GM21786 (cell line): ENCODE measurements around the gene FAM210A.
"Not testable (repeated sequence)": the region's sequence is repeated elsewhere in the genome, so short reads cannot be mapped to it uniquely, and the experiment has no call there.

Source experiments
- ATAC-seq: cut with Tn5 transposase; IDR thresholded peaks from one replicate; pipeline ENCODE4 v1.9.1; 2021; ENCODE audit not compliant: unreplicated experiment

FAM210A gene

GRCh38 chr18:13726232-13726971, at the start of gene FAM210A, which contains the start of gene RNMT:
FAM210A (minus strand) TSS chr18:13726558; CDS start chr18:13682077, 44,481 bp downstream.
RNMT (plus strand) TSS chr18:13726673; CDS start chr18:13731518, 4,845 bp downstream.
- peak; percentile 90 for ATAC-seq

DNA sequence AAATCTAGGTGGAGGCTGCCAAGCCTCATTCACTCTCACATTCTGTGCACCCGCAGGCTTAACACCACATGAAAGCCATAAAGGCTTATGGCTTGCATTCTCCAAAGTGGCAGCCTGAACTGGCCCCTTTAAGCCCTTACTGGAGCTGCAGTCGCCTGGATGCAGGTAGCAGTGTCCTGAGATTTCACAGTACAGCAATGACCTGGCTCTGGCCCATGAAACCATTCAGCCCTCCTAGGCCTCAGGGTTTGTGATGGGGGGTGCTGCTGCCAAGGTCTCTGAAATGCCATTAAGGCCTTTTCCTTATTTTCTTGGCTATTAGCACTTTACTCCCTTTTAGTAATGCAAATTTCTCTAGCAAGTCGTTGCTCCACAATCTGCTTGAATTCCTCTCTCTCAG, 48.7 kb upstream of the FAM210A start:
- ATAC-seq, result no peak

DNA sequence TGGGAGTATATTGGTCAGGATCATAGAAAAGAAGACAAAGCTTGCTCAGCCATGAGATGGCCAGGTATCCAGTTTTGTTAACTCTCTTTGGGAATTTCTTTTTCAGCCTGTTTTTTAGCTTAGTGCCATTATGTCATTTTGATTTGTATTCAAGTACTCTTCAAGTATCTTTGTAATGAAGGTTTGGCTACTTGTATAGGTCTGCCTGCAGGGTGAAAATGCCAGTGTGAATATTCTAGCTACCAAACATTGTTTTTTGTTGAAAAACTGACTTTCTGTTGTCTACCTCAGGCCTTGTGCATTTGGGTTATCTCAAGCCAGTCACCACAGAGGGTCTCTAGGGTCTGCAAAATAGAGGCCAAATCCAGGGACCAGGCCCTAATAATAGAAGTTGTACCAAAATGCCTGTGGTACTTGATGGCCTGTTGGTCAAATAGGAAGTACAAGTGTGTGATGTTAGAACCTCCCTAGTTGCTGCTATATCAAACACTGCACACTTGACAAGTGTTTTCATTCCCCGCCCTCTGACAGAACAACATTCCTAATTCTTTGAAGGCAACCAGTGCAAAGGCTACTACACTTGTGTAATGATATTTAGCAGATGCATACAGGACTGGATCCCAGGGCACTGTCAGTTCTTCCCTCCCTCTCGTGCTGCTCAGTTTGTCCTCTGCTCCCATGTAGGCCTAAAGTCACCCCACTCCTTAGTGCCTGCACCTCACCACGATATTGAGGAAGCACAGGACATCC, 36.5 kb upstream of the FAM210A start:
- ATAC-seq, result no peak

DNA sequence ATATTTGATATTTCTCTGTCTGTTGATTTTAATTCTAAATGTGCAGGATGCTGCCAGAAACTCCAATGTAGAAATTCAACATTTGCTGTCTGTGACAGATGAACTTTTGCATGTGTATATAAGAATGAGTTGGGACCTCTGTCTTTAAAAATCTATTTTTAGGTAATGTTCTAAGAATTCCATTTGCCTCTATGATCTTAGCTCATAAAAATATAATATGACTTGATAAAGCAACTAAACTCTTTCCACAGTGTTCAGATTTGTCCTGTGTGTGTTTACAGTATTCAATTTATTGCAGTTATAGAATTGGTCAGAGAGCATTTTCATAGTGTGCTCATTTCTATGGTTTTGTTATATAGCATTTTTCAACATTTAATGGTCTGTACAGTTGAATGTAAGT, 33.7 kb upstream of the FAM210A start:
- ATAC-seq, result no peak

GRCh38 chr18:13758622-13759021, 32.3 kb upstream of the FAM210A start:
- ATAC-seq, result no peak

DNA sequence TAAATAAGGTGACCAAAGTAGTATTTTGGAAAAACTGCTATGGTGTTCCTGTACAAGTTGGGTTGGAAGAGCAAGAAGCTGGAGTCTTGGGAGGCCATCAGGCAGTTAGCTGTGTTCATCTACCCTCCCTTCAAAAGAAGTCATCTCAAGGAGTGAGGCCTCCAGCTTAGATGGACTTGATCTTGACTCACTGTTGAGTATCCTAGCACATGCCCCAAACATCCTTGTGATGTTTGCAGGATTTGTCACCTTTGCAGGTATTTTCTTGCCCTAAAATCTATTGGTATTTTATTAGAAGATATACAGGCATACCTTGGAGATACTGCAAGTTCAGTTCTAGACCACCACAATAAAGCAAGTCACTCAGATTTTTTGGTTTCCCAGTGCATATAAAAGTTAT, 30.3 kb upstream of the FAM210A start:
- no peak for ATAC-seq

GRCh38 chr18:13756261-13756660, 29.9 kb upstream of the FAM210A start:
- no peak for ATAC-seq

DNA sequence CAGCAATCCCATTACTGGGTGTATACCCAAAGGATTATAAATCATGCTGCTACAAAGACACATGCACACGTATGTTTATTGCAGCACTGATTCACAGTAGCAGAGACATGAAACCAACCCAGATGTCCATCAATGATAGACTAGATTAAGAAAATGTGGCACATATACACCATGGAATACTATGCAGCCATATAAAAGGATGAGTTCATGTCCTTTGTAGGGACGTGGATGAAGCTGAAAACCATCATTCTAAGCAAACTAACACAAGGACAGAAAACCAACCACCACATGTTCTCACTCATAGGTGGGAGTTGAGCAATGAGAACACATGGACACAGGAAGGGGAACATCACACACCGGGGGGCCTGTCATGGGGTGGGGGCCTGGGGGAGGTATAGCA, 25.2 kb upstream of the FAM210A start:
- not testable (repeated sequence) for ATAC-seq

GRCh38 chr18:13746633-13747032, 20.3 kb upstream of the FAM210A start:
- no peak for ATAC-seq

DNA sequence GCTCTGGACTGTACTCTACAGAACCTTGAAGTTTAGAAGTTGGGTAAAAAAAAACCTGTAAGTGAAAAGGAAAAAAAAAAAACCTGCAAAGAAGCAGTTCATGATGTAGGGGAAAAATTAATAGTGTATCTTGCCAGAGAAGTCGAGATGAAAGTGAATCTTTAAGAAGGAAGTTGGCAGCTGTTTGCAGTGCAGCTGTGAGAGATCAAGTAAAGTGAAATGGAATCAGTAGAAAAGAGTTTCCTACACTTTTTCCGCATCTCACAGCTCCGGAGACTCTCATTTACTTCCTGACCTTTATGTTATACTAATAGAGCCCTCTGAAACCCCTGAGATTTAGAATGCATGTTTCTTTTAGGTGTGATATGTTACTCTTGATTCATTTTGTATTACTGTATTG, 19.3 kb upstream of the FAM210A start:
- ATAC-seq, result no peak

DNA sequence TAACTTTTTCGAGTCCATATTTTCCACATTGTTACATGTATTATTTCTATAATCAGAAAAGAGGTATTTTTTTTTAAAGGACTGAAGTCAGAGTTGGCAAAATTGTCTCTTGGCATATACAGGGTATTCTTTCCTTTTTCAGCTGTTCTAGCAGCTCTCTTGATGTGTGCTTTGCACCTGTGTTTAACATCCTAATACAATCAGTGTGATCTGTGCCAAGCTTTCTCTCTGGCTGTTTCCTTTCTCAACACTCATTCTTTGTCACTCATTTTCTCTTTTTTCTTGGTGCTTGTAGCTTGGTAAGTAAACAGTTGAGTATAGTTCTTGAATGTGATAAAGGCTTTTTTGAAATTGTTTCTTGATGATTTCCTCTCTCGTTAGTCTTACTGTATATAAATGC, 9.3 kb upstream of the FAM210A start:
- ATAC-seq, result no peak

DNA sequence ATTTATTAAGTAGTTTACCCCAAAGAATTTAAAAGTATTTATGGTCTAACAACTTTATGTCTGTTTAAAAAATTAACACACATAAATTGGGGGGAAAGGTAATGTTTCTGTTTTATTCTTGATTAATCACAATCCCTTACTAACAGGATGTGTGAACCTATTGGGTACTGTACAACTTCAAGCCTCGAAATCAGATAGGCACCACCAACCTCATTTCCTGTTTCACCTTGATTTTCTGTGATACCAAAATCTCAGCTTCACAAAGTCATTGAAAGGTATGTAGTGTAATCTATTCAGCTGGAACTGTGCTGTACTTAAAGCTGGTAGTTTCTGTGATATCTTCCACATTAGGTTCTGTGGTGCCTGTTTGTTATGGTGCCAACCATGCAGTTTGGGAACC, 4.1 kb upstream of the FAM210A start:
- ATAC-seq, result no peak

- ATAC-seq, result peak; percentile 8
These were observed 594 bp upstream of the FAM210A start for GRCh38 chr18:13726972-13727331.

- no peak for ATAC-seq
These were observed 659 bp downstream of the FAM210A start for GRCh38 chr18:13725566-13726231.

DNA sequence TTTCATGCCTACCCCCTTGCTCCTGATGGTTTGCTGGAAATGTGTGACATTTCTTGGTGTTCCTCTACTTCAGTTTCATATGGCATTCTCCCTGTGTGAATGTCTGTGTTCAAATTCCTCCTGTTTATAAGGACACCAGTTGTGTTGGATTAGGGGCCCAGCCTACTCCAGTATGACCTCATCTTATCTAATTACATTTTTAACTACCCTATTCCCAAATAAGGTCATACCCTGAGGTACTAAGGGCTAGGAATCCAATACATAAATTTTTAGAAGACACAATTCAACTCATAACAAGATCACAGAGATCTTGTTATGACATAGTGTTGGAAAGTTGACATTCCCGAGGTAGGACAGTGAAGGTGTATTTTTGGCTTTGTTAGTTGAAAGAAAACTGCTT, 5.5 kb downstream of the FAM210A start:
- ATAC-seq, result no peak

GRCh38 chr18:13720123-13720522, 6.2 kb downstream of the FAM210A start:
- ATAC-seq, result no peak

DNA sequence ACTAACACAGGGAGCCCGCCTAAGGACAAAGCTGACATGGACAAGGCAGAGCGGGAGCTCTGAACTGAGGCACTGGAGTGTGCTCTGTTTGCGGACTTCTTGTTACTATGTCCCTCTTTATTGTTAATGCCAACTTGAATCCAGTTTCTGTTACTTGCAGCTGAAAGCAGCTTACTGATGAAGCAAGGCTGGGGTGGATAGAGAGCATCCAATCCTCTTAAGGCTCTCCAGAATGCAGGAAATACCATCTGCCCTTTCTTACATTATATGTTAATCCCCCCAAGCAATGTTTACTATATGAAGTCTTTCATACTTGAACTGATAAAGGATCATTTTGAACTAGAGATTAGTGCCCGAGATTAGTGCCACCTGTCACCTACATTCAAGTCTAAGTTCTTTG, 9.4 kb downstream of the FAM210A start:
- ATAC-seq, result no peak

DNA sequence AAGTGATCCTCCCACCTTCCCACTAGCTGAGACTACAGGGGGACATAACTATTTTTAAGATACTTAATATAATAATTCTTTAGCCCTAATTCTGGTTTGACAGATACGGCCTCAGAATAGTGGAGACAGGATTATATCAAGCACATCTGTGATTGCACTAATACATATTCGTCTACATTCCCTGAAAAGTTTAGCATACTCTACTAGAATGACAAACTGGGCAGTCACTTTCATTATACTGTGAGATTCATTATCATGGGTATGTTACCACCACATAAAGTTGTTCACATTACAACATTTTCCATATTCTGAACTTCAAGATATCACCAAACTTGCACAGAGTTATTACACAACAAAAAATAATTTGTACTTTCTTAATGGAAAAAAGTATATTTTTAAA, 11.0 kb downstream of the FAM210A start:
- no peak for ATAC-seq

DNA sequence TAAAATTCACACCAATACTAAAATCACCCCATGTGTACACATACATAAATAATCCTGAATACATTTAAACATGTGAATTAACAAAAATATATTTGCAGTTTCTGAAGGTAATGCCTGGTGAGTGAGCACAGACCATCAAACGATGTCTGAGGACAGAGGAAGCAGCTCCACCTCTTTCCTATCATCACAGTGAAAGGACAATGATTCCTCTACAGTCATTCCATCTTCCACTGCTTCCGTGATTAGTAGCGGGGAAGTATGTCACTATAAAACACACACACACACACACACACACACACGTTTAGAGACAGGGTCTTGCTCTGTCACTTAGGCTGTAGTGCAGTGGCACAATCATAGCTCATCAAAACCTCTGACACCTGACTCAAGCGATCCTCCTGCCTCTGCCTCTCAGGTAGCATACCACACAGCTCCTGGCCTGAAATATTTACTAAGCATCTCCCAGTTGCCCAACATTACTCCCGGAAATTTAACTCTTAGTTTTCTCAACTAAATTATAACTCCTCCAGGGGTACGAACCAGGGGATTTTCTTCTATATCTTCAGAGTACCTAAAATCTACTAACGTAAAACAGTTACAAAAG, 12.8 kb downstream of the FAM210A start:
- ATAC-seq, result no peak

GRCh38 chr18:13712400-13713131, 13.8 kb downstream of the FAM210A start:
- ATAC-seq, result no peak

DNA sequence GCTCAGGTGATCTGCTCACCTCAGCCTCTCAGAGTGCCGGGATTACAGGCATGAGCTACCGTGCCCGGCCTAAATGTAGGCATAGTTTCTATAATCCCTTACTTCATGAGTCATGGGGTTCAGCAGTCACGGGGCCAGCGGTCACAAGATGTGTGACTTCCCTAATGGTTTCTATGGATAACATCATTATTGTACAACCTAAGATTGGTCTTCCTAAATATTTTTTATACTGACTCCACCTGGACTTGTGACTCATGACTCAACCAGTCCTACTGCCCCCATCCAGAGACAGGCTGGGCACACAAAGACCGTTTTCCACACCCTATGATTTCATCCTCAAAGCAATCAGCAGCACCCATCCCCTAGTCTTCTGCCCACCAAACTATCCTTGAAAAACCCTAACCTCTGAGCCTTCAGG, 15.9 kb downstream of the FAM210A start:
- ATAC-seq, result no peak
